HG03103 (cell line): Measurements from ENCODE around the gene C1QTNF5.
"Not testable (repeated sequence)": the region's sequence is repeated elsewhere in the genome, so short reads cannot be mapped to it uniquely, and the experiment has no call there.

Experiments used
- ATAC-seq: cut with Tn5 transposase; IDR thresholded peaks from one replicate; pipeline ENCODE4 v1.9.1; 2021; ENCODE audit warnings: low read depth; ENCODE audit not compliant: unreplicated experiment

The C1QTNF5 gene

GRCh38 chr11:119340335-119341221, at the start of gene C1QTNF5:
C1QTNF5 (minus strand) TSS chr11:119340883; CDS start chr11:119340397, 486 bp downstream.
- no peak for ATAC-seq

GRCh38 chr11:119389611-119390254, 49.0 kb upstream of the C1QTNF5 start:
- ATAC-seq: no peak

GRCh38 chr11:119388103-119388502, 47.4 kb upstream of the C1QTNF5 start:
- no peak for ATAC-seq

GRCh38 chr11:119384332-119384731, 43.6 kb upstream of the C1QTNF5 start:
- ATAC-seq: no peak

- not testable (repeated sequence) for ATAC-seq
These were observed 41.8 kb upstream of the C1QTNF5 start for GRCh38 chr11:119382513-119382912.

- no peak for ATAC-seq
These were observed 41.4 kb upstream of the C1QTNF5 start for GRCh38 chr11:119382101-119382500.

- peak; percentile 97 for ATAC-seq
These were observed 40.7 kb upstream of the C1QTNF5 start, which contains the start of gene USP2 for GRCh38 chr11:119381181-119381988. USP2 (minus strand) TSS chr11:119381690; CDS start chr11:119373480, 8,210 bp downstream.

- no peak for ATAC-seq
These were observed 40.1 kb upstream of the C1QTNF5 start for GRCh38 chr11:119380827-119381180.

GRCh38 chr11:119380160-119380826, 39.6 kb upstream of the C1QTNF5 start:
- no peak for ATAC-seq

- no peak for ATAC-seq
These were observed 38.3 kb upstream of the C1QTNF5 start for GRCh38 chr11:119378851-119379465.

GRCh38 chr11:119377961-119378667, 37.4 kb upstream of the C1QTNF5 start:
- no peak for ATAC-seq

GRCh38 chr11:119377112-119377901, 36.6 kb upstream of the C1QTNF5 start:
- no peak for ATAC-seq

GRCh38 chr11:119376197-119376847, 35.6 kb upstream of the C1QTNF5 start:
- no peak for ATAC-seq

GRCh38 chr11:119375337-119376196, 34.9 kb upstream of the C1QTNF5 start:
- no peak for ATAC-seq

- ATAC-seq: no peak
These were observed 34.1 kb upstream of the C1QTNF5 start for GRCh38 chr11:119374632-119375336.

- no peak for ATAC-seq
These were observed 33.4 kb upstream of the C1QTNF5 start for GRCh38 chr11:119373921-119374631.
